NAMALWA (cell line): Measurements from ENCODE around the gene ACAT2.
"Not testable (repeated sequence)": the region's sequence is repeated elsewhere in the genome, so short reads cannot be mapped to it uniquely, and the experiment has no call there.

Experiments
- DNase-seq: peaks from one replicate; pipeline ENCODE4 v3.0.0-alpha.2; 2015; ENCODE audit warnings: low spot score

ACAT2 gene

DNA sequence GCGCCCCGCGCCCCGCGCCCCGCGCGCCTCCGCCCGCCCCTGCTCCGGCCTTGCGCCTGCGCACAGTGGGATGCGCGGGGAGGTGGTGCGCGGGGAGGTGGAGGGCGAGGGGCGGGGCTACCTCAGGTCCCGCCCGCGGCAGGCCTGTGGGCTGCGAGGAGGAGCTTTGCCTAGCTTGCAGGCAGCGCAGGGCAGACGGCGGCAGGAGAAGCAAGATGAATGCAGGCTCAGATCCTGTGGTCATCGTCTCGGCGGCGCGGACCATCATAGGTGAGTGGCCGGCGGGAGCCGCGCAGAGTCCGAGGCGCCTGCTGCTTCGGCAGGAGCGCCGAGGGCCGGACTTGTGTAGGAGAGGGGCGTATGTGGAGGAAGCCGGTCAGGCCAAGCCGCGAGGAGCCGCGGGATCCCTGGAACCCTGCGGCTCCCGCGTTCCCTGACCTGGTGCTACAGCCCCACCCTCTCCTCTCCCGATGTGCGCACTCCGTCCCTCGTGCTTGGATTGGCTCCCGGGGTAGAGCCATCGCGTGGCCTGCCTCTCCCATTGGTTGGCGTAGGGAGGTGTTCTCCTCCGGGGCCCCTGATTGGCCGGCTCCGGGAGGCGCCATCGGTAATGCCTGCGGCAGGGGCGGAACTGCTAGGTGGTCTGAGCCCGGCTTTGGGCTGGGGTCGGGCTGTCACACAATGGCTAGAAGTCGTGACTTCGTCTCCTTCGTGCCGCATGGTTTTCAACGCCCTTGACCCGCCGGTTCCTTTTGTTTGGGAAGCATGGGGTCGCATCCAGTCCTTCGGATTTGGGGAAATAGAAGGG, at the start of gene ACAT2:
ACAT2 (plus strand) TSS at position 173 of the 808 bp plus-strand sequence; CDS start at position 216, 43 bp downstream.
- DNase-seq = peak; percentile 97

DNA sequence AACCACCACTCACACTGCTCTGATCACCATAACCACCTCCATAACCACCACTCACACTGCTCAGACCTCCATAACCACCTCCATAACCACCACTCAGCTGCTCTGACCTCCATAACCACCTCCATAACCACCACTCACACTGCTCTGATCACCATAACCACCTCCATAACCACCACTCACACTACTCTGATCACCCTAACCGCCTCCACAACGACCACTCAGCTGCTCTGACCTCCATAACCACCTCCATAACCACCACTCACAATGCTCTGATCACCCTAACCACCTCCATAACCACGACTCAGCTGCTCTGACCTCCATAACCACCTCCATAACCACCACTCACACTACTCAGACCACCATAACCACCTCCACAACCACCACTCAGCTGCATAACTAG, 49.5 kb upstream of the ACAT2 start:
- not testable (repeated sequence) for DNase-seq

DNA sequence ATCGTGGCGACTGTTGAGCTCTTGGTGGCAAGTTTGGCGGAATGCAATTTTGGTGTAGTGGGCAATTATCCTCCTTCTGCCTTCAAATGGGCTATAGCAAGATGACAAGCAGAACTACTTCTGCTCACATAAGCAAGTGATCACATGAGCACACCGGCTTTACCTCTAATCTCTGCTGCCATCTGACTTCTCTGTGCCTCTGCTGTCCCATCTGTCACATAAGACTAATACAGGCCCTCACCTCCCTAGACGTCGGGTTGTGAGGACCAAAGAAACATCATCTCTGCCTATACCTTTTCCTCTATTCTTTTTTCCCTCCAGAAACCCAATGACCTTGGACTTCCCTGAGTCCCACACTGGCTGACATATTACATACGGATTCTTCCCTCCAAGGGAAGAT, 47.9 kb upstream of the ACAT2 start:
- no peak for DNase-seq

DNA sequence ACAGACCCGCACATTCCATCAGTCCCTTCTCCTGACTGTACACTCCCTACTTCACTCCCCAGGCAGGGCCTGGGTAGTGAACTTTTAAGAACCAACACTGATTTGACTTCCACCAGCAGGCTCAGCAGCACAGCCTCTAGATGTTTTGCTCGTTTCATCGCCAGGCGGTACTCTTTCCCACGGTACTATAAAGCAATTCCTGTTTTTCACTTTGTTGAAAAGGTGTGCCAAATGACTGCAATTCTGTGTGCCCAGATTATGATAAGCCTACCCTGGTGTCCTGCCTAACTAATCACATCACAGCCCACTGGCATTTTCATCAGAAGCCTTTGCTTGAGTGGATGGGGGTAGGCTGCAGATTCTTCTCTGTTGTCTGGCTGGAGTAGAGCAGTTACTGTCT, 47.4 kb upstream of the ACAT2 start:
- DNase-seq = no peak

DNA sequence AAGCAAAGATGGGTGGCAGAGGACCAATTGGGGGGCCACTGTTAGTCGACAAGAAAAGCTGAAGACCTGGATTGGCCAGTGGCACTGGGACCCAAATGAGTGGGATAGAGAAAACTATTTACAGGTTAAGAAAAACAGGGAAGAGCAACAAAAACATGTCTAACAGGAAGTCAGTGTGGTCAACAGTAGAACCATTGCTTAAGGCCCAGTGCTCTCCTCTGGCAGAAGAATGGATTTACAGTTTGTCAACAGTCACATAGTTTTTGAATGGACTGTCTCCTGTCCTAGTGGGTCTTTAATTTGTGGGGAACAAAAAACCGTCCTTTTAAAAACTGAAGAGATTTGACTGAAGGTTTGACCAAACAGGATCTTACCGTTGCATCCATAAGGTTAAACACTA, 46.7 kb upstream of the ACAT2 start:
- no peak for DNase-seq

DNA sequence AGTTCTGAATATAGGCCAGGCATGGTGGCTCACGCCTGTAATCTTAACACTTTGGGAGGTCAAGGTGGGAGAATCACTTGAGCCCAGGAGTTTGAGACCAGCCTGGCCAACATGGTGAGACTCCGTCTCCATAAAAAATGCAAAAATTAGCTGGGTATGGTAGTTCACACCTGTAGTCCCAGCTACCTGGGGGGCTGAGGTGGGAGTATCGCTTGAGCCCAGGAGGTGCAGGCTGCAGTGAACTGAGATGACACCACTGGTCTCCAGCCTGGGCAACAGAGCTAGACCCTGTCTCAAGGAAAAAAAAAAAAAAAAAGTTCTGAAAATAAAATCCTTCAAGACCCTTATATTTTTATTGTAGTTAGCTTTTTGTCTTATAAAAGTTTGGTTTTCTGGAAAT, 46.2 kb upstream of the ACAT2 start:
- DNase-seq = no peak

DNA sequence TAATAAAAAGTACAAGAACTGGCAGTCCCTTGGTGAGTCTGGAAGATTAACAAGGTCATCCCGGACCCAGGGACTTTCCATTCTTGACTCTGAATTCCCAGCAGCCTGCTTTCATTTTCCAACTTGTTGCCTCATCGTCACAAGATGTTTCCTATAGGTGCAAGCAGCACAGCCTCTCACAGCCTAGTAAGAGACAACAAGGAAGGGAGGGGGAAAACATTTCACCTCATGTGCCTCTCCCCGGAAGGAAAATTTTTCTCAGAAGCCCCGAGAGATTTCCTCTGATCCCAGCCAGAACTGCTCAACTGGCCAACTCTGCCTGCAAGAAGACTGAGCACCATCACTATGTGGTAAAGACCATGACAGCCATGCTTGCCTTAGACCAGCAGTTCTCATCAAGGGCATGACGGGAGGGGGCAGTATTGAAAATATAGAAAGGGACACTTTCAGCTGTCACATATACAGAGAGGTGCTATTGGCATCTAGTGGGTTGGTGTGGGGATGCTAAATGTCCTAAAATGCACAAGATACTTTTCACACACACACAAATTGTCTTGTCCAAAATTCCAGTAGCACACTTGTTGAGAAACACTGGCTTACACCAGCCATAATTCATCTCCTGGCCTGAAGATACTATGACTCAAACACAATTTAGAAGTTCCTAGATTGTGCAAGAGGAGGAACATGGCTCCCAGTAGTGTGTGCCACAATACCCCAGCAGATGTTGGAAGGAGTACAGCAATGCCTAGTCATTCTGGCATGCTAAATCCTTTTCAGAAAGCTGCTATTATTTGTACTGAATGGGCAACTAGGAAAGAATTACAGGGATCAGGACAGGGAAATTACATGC, 45.4 kb upstream of the ACAT2 start:
- DNase-seq = no peak

DNA sequence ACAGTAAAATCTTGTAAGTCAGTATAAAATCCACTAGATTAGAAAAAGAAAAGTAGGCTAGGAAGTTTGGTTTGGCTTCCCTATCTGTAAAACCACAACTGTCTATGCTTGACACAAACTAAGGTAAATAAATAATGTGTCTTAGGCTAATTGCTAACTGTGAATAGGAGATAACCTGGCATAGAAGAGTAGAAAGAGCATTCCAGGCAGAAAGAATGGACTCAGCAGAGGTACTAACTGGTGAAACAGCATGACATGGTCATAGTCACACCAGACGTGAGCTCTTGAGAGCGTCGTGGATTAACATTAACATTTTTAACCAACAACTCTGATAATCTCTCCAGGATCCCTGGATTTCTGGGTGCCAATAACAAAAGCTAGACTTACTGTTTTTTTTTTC, 43.2 kb upstream of the ACAT2 start:
- DNase-seq = no peak

DNA sequence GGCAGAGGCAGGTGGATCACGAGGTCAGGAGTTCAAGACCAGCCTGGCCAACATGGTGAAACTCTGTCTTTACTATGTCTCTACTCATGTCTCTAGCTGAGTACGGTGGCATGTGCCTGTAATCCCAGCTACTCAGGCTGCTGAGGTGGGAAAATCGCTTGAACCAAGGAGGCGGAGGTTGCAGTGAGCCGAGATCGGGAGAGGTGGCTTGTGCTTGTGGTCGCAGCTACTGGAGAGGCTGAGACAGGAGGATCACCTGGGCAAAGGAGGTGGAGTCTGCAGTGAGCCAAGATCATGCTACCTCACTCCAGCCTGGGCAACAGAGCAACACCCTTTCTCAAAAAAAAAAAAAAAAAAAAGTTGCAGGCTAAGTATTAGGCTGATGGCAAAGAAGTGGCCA, 42.6 kb upstream of the ACAT2 start:
- DNase-seq = no peak

DNA sequence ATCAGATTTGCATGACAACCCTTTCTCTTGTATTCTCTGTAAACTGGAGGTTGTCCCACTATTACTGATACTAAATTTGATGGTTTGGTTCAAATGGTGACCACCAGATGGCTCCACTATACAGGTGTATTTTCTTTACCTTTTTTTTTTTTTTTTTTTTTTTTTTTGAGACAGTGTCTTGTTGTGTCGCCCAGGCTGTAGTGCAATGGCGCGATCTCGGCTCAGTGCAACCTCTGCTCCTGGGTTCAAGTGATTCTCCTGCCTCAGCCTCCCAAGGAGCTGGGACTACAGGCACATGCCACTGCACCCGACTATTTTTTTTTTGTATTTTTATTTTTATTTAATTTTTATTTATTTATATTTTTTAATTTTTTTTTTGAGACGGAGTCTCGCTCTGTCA, 41.1 kb upstream of the ACAT2 start:
- DNase-seq = peak; percentile 75

DNA sequence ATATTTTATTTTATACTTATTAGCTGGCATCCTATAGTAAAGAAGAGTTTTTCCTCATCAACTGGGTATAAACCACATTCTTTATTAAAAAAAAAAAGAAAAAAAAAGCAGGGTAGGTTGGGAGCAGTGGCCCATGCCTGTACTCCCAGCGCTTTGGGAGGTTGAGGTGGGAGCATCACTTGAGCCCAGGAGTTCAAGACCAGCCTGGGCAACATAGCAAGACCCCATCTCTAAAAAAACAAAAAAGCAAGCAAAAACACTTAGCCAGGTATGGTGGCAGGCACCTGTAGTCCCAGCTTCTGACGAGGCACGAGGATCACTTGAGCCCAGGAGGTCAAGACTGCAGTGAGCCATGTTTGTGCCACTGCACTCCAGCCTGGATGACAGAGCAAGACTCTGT, 39.9 kb upstream of the ACAT2 start:
- not testable (repeated sequence) for DNase-seq

DNA sequence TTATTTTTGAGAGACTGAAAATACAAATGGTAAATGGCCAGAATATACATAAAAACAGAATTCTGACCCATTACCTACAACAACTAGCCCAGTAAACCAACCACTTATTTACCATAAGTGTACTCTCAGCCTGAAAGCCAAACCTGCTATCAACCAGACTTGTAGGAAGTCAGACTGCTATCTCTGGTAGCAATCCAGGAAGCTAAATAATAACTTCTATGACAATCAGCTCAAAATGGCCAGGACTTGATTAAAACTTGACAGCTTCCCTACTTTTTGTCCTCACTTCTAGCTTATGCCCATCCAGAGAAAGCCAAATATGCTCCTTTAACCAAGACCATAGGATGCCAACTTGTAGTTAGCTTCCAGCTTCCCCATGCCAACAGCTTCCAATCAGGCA, 39.2 kb upstream of the ACAT2 start:
- DNase-seq = no peak

DNA sequence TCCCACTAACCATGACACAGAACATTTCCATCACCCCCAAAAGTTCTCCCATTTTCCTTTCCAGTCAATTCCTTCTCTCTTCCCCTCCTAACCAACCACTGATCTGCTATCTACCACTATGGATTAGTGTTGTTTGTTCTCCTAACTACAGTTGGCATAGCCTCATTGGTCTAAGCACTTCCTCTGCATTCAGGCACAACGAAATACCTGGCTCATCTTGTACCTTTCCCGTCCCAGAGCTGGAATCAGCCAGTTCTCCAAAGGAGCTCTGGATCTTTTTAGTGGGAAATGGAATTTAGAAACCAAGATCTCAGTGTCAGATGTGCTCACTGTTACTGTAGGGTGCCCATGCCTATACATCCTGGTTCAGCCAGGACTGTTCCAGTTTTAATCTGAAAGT, 38.6 kb upstream of the ACAT2 start:
- no peak for DNase-seq

DNA sequence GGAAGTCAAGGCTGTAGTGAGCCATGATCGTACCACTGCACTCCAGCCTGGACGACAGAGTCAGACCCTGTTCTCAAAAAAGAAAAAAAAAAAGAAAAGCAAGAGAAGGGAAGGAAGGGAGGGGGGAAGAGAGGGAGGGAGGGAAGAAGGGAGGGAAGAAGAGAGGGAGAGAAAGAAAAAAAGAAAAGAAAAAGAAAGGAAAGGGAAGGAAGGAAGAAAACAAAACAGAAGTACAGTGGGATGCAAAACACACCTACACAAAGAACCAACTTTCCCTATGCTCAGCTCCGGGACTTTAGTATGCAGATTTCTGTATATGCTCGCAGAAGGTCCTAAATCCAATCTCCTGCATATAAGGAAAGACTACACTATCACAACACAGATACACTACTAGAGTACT, 37.1 kb upstream of the ACAT2 start:
- no peak for DNase-seq

DNA sequence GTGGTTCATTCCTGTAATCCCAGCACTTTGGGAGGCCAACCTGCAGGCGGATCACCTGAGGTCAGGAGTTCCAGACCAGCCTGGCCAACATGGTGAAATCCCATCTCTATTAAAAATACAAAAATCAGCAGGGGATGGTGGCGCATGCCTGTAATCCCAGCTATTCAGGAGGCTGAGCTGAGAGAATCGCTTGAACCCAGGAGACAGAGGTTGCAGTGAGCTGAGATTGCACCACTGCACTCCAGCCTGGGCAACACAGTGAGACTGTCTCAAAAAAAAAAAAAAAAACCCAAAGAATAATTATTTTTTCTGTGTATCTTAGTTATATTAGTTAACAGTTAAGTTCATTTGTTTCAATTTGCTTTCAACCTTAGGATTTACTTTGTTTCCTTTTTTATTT, 36.6 kb upstream of the ACAT2 start:
- DNase-seq = not testable (repeated sequence)

DNA sequence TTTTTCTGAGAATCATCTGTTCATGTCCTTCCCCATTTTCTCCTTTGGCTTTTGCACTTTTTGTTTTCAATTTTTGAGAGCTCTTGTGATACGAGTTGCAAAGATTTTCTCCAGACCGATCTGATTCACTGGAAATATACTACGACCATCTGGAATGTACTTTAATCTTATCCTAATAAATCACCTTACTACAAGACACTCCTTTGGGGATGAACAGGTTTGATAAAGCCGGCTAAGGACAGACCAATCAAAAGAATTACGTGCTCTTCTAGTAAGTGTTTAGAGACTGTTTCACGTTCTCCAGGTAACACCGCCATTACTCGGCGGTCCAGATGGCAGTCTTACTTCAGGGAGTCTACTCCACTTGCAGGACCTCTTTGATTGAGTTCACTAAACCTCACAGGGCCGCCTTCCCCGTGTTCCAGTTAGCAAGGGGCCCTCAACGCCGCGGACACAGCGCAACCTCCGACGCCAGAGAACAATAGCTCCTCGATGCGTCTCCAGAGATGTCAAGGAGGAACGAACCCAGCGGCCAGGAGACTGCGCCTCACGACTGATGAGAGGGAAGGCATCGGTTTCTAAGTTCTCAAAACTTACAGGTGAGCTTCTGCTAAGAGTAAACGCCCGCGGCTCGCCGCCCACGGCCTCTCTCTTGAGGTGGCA, 35.5 kb upstream of the ACAT2 start:
- DNase-seq = no peak

DNA sequence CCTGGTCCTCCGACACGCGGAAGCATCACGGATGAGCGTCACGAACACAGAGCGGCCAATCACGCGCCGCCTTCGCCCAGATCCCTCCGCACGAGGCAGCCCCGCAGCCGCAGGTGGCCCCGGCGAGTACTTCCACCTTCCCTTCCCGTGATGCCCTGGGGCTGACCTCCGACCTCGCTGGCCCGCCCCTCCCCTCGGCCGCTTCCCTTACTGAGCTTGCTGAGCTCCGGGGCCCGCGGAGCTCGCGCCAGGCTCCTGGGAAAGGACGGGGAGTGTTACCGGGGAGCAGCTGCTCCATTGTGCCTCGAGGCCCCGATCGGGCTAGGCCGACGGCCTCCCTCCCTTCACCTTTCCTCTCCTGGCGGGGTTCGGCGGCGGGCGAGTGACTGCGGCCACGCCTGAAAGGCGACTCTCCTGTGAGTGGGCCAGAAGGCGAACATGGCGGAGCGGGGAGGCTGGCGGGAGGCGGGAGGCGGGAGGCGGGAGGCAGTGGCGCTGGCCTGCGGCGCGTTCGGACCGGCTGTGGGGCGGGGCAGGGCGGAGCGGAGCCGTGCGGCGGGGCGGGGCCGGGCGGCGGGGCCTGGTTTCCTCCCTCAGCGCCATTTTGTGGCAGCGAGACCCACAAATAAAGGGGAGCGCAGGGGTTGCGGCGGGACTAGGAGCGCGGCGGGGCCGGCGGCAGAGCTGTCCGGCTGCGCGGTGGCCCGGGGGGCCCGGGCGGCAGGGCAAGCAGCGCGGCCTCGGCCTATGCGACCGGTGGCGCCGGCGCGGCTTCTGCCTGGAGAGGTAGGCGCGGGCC, 34.7 kb upstream of the ACAT2 start, which contains the start of gene WTAP:
WTAP (plus strand) TSS at position 589 of the 799 bp plus-strand sequence. CDS start 8,760 bp downstream, outside the sequence.
- peak; percentile 96 for DNase-seq

DNA sequence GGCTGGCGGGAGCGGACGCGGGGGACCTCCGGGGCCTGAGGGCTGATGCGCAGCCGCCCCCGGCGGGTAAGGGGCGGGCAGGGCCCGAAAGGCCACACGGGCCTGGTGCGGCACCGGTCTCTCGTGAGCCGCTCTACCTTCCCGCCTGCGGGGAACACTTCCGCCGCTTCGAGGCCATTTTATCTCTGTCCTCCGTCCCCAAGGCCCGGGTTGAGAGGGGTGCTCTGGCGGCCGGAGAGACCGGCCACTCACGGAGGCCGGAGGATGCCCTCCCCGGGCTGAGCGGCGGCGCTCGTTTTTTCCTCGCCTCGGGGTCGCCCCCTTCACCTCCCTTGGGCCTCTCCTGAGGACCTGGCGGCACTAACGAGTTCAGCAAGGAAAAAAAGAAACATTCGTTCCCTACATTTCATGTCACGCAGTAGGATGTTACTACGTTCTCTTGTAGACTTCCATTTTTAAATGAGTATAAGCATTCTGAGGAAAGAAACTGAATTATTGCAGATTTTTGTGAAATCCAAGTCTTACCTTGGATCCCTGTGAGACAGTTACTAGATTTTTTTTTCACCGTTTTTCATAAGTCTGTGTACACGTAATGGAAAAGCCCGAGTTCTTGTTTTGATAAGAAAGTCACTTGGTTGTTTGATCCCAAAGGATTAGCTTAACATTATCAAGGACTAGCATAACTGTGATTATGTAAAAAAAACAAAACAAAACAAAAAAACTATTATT, 34.0 kb upstream of the ACAT2 start:
- peak; percentile 58 for DNase-seq

DNA sequence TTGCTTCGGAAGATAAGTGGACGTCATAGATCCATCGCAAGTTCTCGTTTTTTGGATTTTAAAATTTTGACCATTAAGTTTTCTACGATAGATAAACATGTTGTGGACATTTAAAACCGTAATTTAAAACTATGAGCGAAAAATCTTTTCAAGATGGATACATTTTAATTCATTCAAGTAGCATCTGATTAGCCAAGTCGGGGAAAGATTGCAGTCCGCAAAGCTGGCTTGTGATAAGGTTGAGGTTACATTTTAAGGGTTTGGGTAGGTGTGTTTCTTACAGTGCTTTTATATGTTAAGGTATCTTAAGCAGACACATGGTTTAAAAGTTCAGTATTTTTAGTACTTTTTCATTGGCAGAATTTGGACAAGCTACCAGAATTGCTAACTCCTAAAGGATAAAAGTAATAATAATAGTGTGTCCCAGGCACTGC, 33.3 kb upstream of the ACAT2 start:
- DNase-seq = peak; percentile 43

DNA sequence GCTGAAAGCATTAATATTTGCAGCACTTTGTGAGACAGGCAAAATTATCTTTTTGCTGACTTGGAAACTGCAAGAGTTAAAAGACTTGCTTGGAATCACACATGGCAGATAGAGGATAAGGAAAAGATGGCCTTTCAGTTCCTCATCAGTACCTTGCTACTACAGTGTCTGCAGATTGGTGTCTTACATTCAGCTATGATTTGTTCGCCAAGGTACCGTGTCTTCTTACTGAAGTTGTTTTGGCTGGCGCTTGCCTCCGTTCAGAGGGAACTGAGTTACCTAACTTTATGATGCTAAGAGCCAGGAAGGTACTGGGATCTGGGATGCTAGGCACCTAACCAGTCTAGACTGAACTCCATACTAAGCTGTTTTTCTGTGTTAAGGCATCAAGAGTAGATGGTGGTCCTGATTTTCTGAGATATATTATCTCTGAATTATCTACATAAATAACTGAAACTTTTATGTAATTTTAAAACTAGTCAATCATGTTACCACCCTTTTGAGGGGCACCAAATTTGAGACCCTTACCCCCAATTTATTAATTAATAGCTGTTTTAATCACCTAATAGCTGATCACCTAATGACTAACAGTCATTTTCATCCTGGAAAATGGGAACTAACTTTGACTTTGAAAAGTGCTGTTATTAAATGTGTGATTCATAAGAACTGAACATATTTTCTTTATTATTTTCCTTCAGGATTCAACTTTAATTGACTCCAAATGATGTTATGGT, 32.1 kb upstream of the ACAT2 start:
- DNase-seq = peak; percentile 52
